SK-N-SH (cell line): ENCODE data around the gene DTNBP1.

Experiments used
- EZH2phosphoT487 ChIP-seq: fragments of 200-600 bp; sonication (generic); IDR thresholded peaks from 2 replicates; pipeline ENCODE4 v1.6.1; 2017; ENCODE audit warnings: low read depth, mixed run types, mild to moderate bottlenecking, antibody characterized with exemption, moderate library complexity, borderline replicate concordance
- POLR2AphosphoS5 ChIP-seq: IDR thresholded peaks from 2 replicates; pipeline ENCODE4 v1.6.1; 2012; ENCODE audit warnings: low read depth, low read length
- TF ChIP-seq, protein P1 (sequence below): fragments of 200-600 bp; sonication (generic); IDR thresholded peaks from 2 replicates; pipeline ENCODE4 v1.6.1; 2017; ENCODE audit warnings: antibody characterized with exemption, mild to moderate bottlenecking, moderate library complexity
- TF ChIP-seq, protein P2 (sequence below): IDR thresholded peaks from 2 replicates; pipeline ENCODE4 v1.4.0; 2012; ENCODE audit warnings: low read depth, borderline replicate concordance

DNA sequence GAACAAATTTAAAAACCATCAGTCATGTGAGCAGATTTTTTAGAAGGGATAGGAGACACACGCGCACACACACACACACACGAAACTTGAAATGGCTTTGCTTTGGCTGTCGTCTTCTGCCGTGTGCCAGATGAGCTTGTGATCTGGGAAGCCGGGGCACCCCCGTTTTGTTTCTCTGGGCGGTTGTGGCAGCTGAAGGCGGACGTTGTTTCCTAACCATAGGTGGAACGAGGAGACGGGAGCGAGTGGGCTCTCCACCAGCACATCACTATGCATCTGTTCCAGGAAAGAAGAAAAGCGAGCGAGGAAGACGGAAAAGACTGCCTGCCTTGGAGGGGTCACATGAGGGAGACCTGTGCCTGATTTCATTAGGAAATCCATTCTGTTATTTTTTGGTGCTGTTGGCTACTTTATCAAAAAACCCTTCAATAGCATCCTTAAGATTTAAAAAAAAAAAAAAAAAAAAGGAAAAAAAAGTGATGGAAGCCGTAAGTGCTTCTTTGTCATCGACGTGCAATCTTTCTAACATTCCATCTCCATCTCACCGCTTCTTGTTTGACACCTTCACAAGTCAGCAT, 142.1 kb downstream of the DTNBP1 start:
- TF ChIP-seq, protein P1, sequence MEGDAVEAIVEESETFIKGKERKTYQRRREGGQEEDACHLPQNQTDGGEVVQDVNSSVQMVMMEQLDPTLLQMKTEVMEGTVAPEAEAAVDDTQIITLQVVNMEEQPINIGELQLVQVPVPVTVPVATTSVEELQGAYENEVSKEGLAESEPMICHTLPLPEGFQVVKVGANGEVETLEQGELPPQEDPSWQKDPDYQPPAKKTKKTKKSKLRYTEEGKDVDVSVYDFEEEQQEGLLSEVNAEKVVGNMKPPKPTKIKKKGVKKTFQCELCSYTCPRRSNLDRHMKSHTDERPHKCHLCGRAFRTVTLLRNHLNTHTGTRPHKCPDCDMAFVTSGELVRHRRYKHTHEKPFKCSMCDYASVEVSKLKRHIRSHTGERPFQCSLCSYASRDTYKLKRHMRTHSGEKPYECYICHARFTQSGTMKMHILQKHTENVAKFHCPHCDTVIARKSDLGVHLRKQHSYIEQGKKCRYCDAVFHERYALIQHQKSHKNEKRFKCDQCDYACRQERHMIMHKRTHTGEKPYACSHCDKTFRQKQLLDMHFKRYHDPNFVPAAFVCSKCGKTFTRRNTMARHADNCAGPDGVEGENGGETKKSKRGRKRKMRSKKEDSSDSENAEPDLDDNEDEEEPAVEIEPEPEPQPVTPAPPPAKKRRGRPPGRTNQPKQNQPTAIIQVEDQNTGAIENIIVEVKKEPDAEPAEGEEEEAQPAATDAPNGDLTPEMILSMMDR: no peak
- TF ChIP-seq, protein P2, sequence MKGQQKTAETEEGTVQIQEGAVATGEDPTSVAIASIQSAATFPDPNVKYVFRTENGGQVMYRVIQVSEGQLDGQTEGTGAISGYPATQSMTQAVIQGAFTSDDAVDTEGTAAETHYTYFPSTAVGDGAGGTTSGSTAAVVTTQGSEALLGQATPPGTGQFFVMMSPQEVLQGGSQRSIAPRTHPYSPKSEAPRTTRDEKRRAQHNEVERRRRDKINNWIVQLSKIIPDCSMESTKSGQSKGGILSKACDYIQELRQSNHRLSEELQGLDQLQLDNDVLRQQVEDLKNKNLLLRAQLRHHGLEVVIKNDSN: no peak
- TF ChIP-seq EZH2phosphoT487 (no peak), POLR2AphosphoS5 (no peak)
